Fibroblast of the aortic adventitia (primary cell): ENCODE results near the gene TP53. TPM values are rescaled to one million over a fixed set of nuclear protein-coding genes. Genes with fewer than 3 reads are reported as not detected.

Experiments
- DNase-seq: peaks from one replicate; pipeline ENCODE4 v3.0.0-alpha.2; 2010; ENCODE audit warnings: low read depth
- H3K4me3 ChIP-seq: 2 replicates; pipeline ENCODE4 v1.5.1; 2011; ENCODE audit warnings: low read depth, mild to moderate bottlenecking, control low read depth, low read length, moderate library complexity
- CTCF ChIP-seq: IDR thresholded peaks from 2 replicates; pipeline ENCODE4 v1.5.1; 2011; ENCODE audit warnings: mild to moderate bottlenecking, low read length, control low read depth, inconsistent platforms; ENCODE audit not compliant: insufficient read depth
- total RNA-seq: library from RNA; depleted of rRNA; stranded (reverse); fragments of >200 nt; gene quantifications from 2 replicates; pipeline ENCODE4 v1.2.3, GENCODE V29; 2012; ENCODE audit warnings: low replicate concordance

The TP53 gene
- total RNA-seq, 1 donor = 68.7 TPM

- TF ChIP-seq CTCF = no peak
- no peak for DNase-seq
- H3K4me3 ChIP-seq = no peak overlapping the region
These were observed 34.6 kb downstream of the TP53 start for GRCh38 chr17:7652388-7653356.

- H3K4me3 ChIP-seq = no peak overlapping the region
- TF ChIP-seq CTCF = no peak
- DNase-seq = no peak
These were observed 35.5 kb downstream of the TP53 start for GRCh38 chr17:7651665-7652387.

- TF ChIP-seq CTCF = no peak
- no peak for DNase-seq
- peak overlapping the region; percentile 13 for H3K4me3 ChIP-seq
These were observed 36.1 kb downstream of the TP53 start for GRCh38 chr17:7651097-7651664.

- peak within 1 kb of the TSS; percentile 13 for H3K4me3 ChIP-seq
- TF ChIP-seq CTCF = no peak
- peak; percentile 9 for DNase-seq
These were observed 36.7 kb downstream of the TP53 start, which contains the start of gene ATP1B2 for GRCh38 chr17:7650509-7651096. Gene ATP1B2, plus strand, starts transcription at chr17:7650926. Its CDS starts 593 bp downstream, at chr17:7651519.

- TF ChIP-seq CTCF = no peak
- DNase-seq = no peak
These were observed 40.3 kb downstream of the TP53 start for GRCh38 chr17:7647018-7647417.

GRCh38 chr17:7646457-7646856 lies 40.8 kb downstream of the TP53 start:
- no peak overlapping the region for H3K4me3 ChIP-seq
- DNase-seq = no peak
- TF ChIP-seq CTCF = no peak

More at GRCh38 chr17:7647018-7647417, 40.3 kb downstream of the TP53 start:
- no peak overlapping the region for H3K4me3 ChIP-seq
